ENCODE data around the gene FBXL4.

FBXL4 gene

GRCh38 chr6:98824162-98824901 is 123.4 kb downstream of the FBXL4 start:
- no peak for DNase-seq

GRCh38 chr6:98823428-98824161 is 124.2 kb downstream of the FBXL4 start:
- no peak for DNase-seq

GRCh38 chr6:98821756-98822405 is 125.9 kb downstream of the FBXL4 start:
- DNase-seq: no peak
